Measurements from ENCODE around the gene ZNF746.

Gene ZNF746

GRCh38 chr7:149490083-149490760, 7.4 kb downstream of the ZNF746 start:
- DNase-seq = no peak

DNA sequence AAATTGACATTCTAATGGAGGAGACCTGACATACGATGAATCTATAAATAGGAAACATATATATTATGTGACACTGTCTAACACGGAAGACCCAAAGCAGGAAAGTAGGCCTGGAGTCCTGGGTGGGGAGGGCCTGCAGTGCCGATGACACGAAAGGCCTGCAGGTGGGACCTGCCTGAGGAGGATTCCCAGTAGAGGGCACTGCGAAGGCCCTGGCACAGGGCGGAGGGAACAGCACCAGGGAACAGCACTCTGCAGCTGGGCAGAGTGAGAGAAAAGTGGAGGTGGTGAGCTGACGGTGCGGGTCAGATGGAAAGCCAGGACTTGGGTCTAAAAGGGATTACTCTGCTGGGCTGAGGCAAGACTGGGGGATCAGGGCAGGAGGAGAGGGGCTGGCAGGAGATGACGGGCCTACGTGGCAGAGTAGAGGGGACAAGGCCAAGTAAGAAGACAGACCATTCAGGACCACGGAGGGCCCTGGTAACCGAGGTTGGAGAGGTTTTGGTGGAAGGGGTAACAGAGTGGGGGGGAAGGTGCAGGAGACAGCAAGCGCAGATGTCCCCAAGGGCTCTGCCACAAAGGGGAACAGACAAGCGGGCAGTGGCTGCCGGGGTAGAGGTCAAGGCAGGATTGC, 8.1 kb downstream of the ZNF746 start:
- DNase-seq = no peak

DNA sequence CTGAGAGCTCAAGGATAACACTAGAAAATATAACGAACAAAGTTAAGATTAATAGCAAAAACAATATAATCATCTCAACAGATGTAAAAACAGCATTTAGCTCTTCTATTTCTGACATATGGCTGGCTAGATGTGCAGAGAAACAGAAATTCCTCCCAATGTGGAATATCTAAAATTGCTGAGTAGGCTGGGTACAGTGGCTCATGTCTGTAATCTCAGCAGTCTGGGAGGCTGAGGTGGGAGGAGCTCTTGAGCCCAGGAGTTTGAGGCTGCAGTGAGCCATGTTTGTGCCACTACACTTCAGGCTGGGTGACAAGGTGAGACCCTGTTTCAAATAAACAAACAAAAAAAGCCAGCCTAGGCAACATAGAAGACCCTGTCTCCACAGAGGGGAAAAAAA, 18.0 kb downstream of the ZNF746 start:
- no peak for DNase-seq

DNA sequence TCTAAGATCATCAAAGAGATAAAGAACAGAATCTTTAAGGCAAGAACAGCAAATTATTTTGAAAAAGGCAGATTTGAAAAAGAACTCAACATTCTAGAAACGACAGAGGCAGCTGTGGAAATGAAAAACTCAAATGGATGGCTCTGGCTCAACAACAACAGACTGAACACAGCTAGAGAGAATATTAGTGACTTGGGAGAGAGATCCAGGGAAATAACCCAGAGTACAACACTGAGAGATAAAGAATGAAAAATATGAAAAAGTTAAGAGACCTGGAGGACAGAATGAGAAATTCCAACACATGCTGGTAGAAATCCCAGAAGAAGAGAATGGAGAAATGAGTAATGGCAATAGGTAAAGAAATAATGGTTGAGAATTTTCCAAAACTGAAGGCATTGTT, 18.9 kb downstream of the ZNF746 start:
- DNase-seq = no peak

- no peak for DNase-seq
These were observed 19.8 kb downstream of the ZNF746 start for GRCh38 chr7:149477494-149478443.

DNA sequence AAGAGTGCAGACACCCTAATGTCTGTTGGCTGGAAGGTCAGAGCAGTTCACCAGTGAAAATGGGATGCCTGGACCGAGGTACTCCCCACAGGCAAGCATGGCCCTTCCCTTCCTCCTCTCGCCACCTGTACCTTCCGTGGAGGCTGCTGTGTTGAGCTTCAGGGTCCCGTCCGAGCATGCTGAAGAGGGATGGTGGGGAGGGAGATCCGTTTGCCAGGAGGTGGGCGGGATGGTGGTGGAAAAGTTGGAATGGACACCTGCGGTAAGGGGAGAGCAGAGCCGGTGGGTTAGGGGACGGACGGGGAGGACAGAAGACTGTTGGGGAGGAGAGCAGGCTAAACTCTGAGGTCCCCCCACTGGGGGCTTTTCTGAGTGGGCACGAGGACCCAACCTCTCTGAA, 20.8 kb downstream of the ZNF746 start:
- no peak for DNase-seq

GRCh38 chr7:149475121-149476045, 22.2 kb downstream of the ZNF746 start:
- DNase-seq = no peak

- no peak for DNase-seq
These were observed 23.1 kb downstream of the ZNF746 start for GRCh38 chr7:149474309-149475120.

- DNase-seq = no peak
These were observed 24.4 kb downstream of the ZNF746 start for GRCh38 chr7:149473251-149473650.

- no peak for DNase-seq
These were observed 26.2 kb downstream of the ZNF746 start for GRCh38 chr7:149471289-149471953.

DNA sequence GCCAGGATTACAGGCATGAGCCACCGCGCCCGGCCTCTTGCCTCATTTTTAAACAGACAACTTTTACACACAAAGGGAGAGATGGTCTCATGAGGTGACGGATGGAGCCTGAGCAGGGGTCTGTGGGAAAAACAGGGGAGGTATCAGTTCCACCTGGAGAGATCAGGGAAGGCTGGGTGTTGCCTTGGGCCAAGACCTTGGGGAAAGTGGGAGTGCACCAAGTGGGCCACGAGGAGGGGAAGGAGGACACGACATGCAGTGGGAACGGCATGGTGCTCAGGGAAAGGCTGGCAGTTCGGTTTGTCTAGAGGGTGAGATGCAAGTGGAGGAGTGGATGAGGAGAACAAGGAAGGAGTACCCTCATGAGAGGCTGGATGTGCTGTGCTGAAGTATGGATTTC, 27.8 kb downstream of the ZNF746 start:
- no peak for DNase-seq

DNA sequence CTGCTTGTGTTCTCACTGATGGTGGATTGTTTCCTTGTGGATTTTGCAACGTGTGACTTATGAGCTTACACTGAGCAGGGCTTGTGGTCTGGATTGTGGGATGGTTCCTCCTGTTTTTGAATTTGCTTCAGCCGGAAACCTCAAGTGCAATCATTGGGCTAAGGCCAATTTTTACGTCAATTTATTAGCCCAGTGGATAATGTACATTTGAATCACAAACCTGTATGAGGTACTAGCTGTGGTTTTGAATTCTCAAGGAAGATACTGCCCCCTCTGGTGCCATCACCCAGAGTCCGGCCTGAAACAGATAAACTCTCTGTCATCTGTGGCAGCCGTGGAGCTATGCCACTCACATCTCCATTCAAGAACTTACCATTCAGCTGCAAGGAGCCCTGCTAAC, 29.4 kb downstream of the ZNF746 start:
- DNase-seq = no peak

- DNase-seq = no peak
These were observed 30.2 kb downstream of the ZNF746 start for GRCh38 chr7:149467321-149467859.

- DNase-seq = no peak
These were observed 31.2 kb downstream of the ZNF746 start for GRCh38 chr7:149466364-149466763.

DNA sequence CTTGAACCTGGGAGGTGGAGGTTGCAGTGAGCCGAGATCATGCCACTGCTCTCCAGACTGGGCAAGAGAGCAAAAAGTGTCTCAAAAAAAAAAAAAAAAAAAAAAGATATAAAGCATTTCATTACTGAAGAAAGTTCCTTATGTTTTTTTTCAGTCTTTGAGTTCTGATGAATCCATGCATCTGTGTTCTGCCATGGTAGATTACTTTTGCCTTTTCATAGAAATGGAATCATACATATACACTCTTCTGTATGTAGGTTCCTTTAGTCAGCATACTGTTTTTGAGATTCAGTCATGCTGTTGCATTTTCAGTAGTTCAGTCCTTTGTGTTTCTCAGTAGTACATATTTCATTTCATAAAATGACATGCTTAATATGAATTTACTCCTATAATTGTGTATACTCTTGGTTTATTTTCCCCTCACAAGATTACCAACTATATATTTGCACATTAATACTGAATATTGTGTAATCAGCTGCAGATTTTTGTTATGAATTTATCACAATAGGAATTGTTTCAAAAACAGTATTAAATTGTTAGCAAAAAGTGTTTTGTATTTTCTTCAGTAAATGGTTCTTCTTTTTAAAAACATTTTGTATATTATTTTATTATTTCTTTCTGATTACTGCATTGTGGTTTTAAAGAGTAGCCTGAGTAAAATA, 34.0 kb downstream of the ZNF746 start:
- DNase-seq = no peak

DNA sequence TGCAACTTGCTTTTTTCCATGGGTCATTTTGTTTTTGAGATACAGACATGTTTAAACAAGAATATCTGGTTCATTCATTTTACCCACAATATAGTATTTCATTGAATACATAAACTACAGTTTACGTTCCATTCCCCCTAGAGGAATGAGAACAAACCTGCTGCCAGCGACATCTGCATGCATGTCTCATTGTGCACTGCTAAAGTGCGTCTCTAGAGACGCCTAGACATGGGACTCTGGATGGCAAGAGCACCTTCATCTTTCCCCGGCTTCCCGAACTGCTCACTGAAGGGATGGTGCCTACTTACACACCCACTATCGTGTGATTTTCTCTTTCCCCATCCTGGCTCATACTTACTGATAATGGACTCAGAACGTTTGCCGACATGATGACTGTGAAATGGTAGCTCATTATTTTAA, 35.5 kb downstream of the ZNF746 start:
- DNase-seq = no peak

DNA sequence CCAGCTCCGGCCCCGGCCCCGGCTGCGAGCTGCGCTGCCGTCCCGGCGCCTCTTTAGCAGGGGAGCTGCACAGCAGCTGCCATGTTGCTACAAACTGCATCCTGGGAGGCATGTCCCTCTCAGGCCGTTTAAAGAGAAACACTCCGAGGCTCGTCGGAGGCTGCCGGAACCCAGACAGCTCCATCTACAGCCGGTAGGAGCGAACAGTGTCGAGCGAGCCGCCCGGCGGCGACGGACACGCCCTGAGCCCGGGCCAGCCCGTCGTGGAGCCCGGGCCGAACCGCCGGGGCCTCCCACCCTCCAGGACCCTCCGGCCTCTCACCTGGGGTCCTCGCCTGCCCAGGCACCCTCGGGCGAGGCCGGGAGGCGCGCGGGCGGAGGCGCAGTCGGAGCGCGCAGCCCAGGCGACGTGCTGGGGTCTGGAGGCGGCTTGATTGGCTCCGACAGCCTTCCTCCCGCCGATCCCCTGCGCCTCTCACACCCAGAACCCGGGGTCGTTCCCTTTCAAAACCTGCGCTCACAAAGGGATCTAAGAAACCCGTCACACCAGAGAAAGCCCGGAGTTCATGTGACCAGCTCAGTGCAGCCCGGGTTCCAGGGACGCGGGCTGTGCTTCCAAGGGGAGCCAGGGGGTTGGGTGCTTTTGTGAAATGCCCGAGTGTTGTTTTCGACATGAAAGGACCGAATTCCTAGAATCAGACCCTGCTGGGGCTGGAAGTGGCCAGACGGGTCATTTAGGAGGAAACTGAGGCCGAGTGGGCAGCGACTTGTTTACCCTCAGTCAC, 36.9 kb downstream of the ZNF746 start, which contains the start of gene ZNF777:
Gene ZNF777, minus strand, starts transcription at position 570 of the 785 bp plus-strand sequence. CDS start 5,040 bp downstream, outside the sequence.
- peak; percentile 91 for DNase-seq

DNA sequence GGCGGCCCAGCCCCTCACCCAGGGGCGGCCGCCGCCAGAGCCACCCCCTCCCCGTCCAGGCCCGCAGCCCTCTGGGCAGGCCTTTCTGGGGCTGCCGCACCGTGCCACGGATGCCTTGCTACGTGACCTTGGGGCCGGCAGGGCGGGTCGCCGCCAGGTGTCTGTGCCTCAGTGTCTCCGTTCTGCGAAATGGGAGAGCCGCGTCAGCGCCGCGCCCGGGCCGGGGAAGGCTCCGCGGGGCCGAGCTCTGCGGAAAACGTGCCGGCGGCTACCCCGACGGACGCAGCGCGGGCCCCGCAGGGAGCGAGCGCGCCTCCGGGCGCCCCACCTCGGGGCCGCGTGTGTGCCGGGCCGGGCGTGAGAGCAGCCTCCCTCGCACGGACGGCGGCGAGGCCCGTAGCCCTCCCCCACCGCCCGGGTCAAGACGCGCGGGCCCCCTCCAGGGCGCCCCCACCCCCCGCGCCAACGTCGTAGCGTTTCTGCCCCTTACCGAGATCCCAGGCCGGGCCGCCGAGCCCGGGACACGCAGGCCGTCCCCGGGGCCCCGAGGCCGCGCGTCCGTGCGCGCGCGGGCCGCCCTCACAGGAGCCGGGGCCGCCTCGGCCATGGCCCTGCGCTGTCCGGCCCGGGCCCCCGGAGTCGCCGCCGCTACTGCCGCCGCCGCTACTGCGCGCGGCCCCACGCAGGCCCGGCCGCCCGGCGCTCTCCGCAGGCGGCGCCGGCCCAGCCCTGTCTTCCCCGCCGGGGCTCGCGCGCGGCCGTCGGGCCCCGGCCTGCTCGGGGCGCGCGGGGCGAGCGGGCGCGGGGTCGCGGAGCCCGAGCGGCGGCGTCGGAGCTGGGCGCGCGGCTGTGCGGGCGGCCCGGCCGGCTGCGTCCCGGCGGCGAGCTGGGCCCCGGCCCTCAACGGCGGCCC, 37.8 kb downstream of the ZNF746 start:
- peak; percentile 12 for DNase-seq
